ENCODE measurements around the gene MS4A7.

Gene MS4A7

DNA sequence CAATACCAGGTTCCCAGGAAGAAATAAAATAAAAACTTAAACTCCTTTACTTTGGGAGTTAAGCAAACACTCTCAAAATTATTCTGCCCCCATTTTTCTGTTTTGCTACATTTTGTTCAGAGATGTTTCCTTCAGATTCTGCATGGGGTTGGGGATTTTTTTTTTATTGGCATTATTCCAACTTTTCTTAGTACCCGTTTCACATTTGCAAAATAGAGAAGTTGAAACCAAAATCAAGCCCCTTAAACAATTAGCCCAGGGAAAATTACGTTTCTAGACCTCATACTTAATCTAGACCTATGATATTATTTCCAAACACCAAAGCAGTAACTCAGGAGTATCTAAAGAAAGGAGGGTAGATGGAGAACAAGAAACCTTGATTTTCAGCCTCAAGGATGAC lies 20.6 kb upstream of the MS4A7 start:
- Histone ChIP-seq H3K4me1 (ENCODE audit: insufficient read depth, low read length, poor library complexity, severe bottlenecking) (no peaks in the 10 kb centered on the region), H3K79me2 (ENCODE audit: insufficient read depth, low read length) (no peaks in the 10 kb centered on the region), H2AFZ (ENCODE audit: low read length) (no peak overlapping the region), H3K9me3 (ENCODE audit: insufficient read depth, low read depth, low read length) (peaks cover 9% of the 10 kb centered on the region; the same call in 1 of the 2 replicates), H3K36me3 (ENCODE audit: insufficient read depth, low read length) (no peaks in the 10 kb centered on the region), H3K9me2 (replicated peaks; ENCODE audit: low read depth, low read length) (no peaks in the 10 kb centered on the region), H3K4me3 (ENCODE audit: low read length, poor library complexity, severe bottlenecking) (no peak overlapping the region), H3K27me3 (ENCODE audit: insufficient read depth, low read length, poor library complexity, severe bottlenecking) (peaks cover 5% of the 10 kb centered on the region), H3K9ac (ENCODE audit: low read depth, low read length, poor library complexity, severe bottlenecking) (no peak overlapping the region), H3K4me2 (ENCODE audit: low read depth, low read length, poor library complexity, severe bottlenecking) (no peak overlapping the region), H4K20me1 (ENCODE audit: insufficient read depth, low read length, poor library complexity, severe bottlenecking) (no peaks in the 10 kb centered on the region), H3F3A (ENCODE audit: low read depth) (no peaks in the 10 kb centered on the region)
- TF ChIP-seq, protein P1, sequence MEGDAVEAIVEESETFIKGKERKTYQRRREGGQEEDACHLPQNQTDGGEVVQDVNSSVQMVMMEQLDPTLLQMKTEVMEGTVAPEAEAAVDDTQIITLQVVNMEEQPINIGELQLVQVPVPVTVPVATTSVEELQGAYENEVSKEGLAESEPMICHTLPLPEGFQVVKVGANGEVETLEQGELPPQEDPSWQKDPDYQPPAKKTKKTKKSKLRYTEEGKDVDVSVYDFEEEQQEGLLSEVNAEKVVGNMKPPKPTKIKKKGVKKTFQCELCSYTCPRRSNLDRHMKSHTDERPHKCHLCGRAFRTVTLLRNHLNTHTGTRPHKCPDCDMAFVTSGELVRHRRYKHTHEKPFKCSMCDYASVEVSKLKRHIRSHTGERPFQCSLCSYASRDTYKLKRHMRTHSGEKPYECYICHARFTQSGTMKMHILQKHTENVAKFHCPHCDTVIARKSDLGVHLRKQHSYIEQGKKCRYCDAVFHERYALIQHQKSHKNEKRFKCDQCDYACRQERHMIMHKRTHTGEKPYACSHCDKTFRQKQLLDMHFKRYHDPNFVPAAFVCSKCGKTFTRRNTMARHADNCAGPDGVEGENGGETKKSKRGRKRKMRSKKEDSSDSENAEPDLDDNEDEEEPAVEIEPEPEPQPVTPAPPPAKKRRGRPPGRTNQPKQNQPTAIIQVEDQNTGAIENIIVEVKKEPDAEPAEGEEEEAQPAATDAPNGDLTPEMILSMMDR (conservative IDR thresholded peaks at IDR 0.05; ENCODE audit: low read length): no peak
- no peak for TF ChIP-seq EZH2phosphoT487 (IDR thresholded peaks at IDR 0.05; ENCODE audit: borderline replicate concordance)

DNA sequence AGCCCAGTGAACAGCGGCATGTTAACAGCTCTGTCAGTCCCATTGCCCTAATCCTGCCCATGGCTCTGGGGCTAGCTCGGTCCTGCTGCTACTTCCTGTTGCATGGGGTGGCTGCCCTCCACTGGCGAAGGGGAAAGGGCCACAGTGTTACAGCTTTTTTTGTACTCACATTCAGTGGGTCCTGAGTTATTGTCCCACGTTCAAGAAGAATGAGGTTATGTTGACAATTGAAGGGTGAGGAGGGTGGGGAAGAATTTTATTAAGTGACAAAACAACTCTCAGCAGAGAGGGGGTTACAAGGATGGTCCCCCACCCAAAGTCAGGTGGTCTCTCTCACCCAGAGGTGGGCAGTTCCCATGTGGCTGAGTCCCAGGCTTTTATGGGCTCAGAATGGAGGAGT lies 17.7 kb upstream of the MS4A7 start:
- H3K9me3 ChIP-seq (ENCODE audit: insufficient read depth, low read depth, low read length): peaks cover 5% of the 10 kb centered on the region; the same call in 1 of the 2 replicates
- TF ChIP-seq, protein P1 (conservative IDR thresholded peaks at IDR 0.05; ENCODE audit: low read length): no peak
- TF ChIP-seq EZH2phosphoT487 (IDR thresholded peaks at IDR 0.05; ENCODE audit: borderline replicate concordance): no peak
- no peak overlapping the region for H2AFZ ChIP-seq (ENCODE audit: low read length)
- no peak overlapping the region for H3K9ac ChIP-seq (ENCODE audit: low read depth, low read length, poor library complexity, severe bottlenecking)
- H3K9me2 ChIP-seq (replicated peaks; ENCODE audit: low read depth, low read length): no peaks in the 10 kb centered on the region
- H3K4me1 ChIP-seq (ENCODE audit: insufficient read depth, low read length, poor library complexity, severe bottlenecking): peaks cover 3% of the 10 kb centered on the region
- peaks cover 5% of the 10 kb centered on the region for H3K27me3 ChIP-seq (ENCODE audit: insufficient read depth, low read length, poor library complexity, severe bottlenecking)
- no peaks in the 10 kb centered on the region for H4K20me1 ChIP-seq (ENCODE audit: insufficient read depth, low read length, poor library complexity, severe bottlenecking)
- H3K79me2 ChIP-seq (ENCODE audit: insufficient read depth, low read length): no peaks in the 10 kb centered on the region
- no peaks in the 10 kb centered on the region for H3F3A ChIP-seq (ENCODE audit: low read depth)
- no peaks in the 10 kb centered on the region for H3K36me3 ChIP-seq (ENCODE audit: insufficient read depth, low read length)
- no peak overlapping the region for H3K4me3 ChIP-seq (ENCODE audit: low read length, poor library complexity, severe bottlenecking)
- H3K4me2 ChIP-seq (ENCODE audit: low read depth, low read length, poor library complexity, severe bottlenecking): no peak overlapping the region

- Histone ChIP-seq H3K79me2 (ENCODE audit: insufficient read depth, low read length) (no peaks in the 10 kb centered on the region), H3K27me3 (ENCODE audit: insufficient read depth, low read length, poor library complexity, severe bottlenecking) (peaks cover 4% of the 10 kb centered on the region), H3K9ac (ENCODE audit: low read depth, low read length, poor library complexity, severe bottlenecking) (no peak overlapping the region), H3K9me3 (ENCODE audit: insufficient read depth, low read depth, low read length) (peaks cover 5% of the 10 kb centered on the region; the same call in 1 of the 2 replicates), H3F3A (ENCODE audit: low read depth) (no peaks in the 10 kb centered on the region), H3K4me2 (ENCODE audit: low read depth, low read length, poor library complexity, severe bottlenecking) (no peak overlapping the region), H3K4me1 (ENCODE audit: insufficient read depth, low read length, poor library complexity, severe bottlenecking) (peaks cover 3% of the 10 kb centered on the region), H2AFZ (ENCODE audit: low read length) (no peak overlapping the region), H3K9me2 (replicated peaks; ENCODE audit: low read depth, low read length) (no peaks in the 10 kb centered on the region), H4K20me1 (ENCODE audit: insufficient read depth, low read length, poor library complexity, severe bottlenecking) (no peaks in the 10 kb centered on the region), H3K4me3 (ENCODE audit: low read length, poor library complexity, severe bottlenecking) (no peak overlapping the region), H3K36me3 (ENCODE audit: insufficient read depth, low read length) (no peaks in the 10 kb centered on the region)
- no peak for TF ChIP-seq EZH2phosphoT487 (IDR thresholded peaks at IDR 0.05; ENCODE audit: borderline replicate concordance)
- TF ChIP-seq, protein P1 (conservative IDR thresholded peaks at IDR 0.05; ENCODE audit: low read length): no peak
Observed at GRCh38 chr11:60362241-60362640, 16.1 kb upstream of the MS4A7 start.
